Fibroblast of lung (primary cell): Measurements from ENCODE around the gene FAHD2A. TPM values are rescaled to one million over a fixed set of nuclear protein-coding genes. Genes with fewer than 3 reads are reported as not detected.

Experiments
- DNase-seq, 2 donors: peaks; one replicate each; pipeline versions ENCODE4 v3.0.0 to v3.0.0-alpha.2; 2010; ENCODE audit warnings: low read depth in 2 of 2
- H2AFZ ChIP-seq: 2 replicates; pipeline ENCODE4 v1.5.1; 2012; ENCODE audit warnings: low read length, control low read depth, inconsistent platforms
- H3K27ac ChIP-seq: 2 replicates; pipeline ENCODE4 v1.5.1; 2011; ENCODE audit warnings: low read length, control low read depth; ENCODE audit not compliant: insufficient read depth
- H3K27me3 ChIP-seq: 2 replicates; pipeline ENCODE4 v1.5.1; 2011; ENCODE audit warnings: mild to moderate bottlenecking, low read length; ENCODE audit not compliant: control insufficient read depth, insufficient read depth
- H3K36me3 ChIP-seq: 2 replicates; pipeline ENCODE4 v1.5.1; 2011; ENCODE audit warnings: low read length; ENCODE audit not compliant: control insufficient read depth, insufficient read depth
- H3K4me1 ChIP-seq: 2 replicates; pipeline ENCODE4 v1.5.1; 2011; ENCODE audit warnings: low read length; ENCODE audit not compliant: control insufficient read depth, insufficient read depth; ENCODE audit errors: extremely low read depth
- H3K4me2 ChIP-seq: 2 replicates; pipeline ENCODE4 v1.5.1; 2011; ENCODE audit warnings: low read length, control low read depth; ENCODE audit not compliant: insufficient read depth; ENCODE audit errors: extremely low read depth
- H3K4me3 ChIP-seq, 4 experiments: fragments of 200-600 bp in 1 of 4; sonication (generic) in 1 of 4; replicated peaks in 1 of 4; 2 replicates each; pipeline ENCODE4 v1.5.1; 2011 to 2016; ENCODE audit warnings: low read length in 4 of 4, low read depth in 3 of 4, mild to moderate bottlenecking in 3 of 4, control low read depth in 2 of 4, inconsistent platforms in 1 of 4, mixed read lengths in 1 of 4; ENCODE audit not compliant: insufficient read depth in 1 of 4; ENCODE audit errors: control extremely low read depth in 1 of 4
- H3K79me2 ChIP-seq: 2 replicates; pipeline ENCODE4 v1.5.1; 2012; ENCODE audit warnings: mild to moderate bottlenecking, low read length, inconsistent platforms; ENCODE audit not compliant: control insufficient read depth, insufficient read depth
- H3K9ac ChIP-seq: 2 replicates; pipeline ENCODE4 v1.5.1; 2011; ENCODE audit warnings: mild to moderate bottlenecking, low read length, control low read depth; ENCODE audit not compliant: insufficient read depth
- H3K9me3 ChIP-seq: 2 replicates; pipeline ENCODE4 v1.5.1; 2012; ENCODE audit warnings: low read depth, low read length; ENCODE audit not compliant: control insufficient read depth, insufficient read depth
- H4K20me1 ChIP-seq: 2 replicates; pipeline ENCODE4 v1.5.1; 2011; ENCODE audit warnings: low read length; ENCODE audit not compliant: control insufficient read depth, insufficient read depth; ENCODE audit errors: extremely low read depth
- CTCF ChIP-seq, 2 donors: IDR thresholded peaks in 1 of 2; conservative IDR thresholded peaks in 1 of 2; 1 replicate in 1 of 2; 2 replicates in 1 of 2; pipeline ENCODE4 v1.5.1; 2011 to 2012; ENCODE audit warnings: low read length in 2 of 2, control low read depth in 1 of 2, inconsistent platforms in 1 of 2, low read depth in 1 of 2, mild to moderate bottlenecking in 1 of 2
- EZH2 ChIP-seq: IDR thresholded peaks from 2 replicates; pipeline ENCODE4 v1.5.1; 2012; ENCODE audit warnings: low read length, control low read depth, mild to moderate bottlenecking; ENCODE audit errors: missing control alignments
- polyA plus RNA-seq, 2 donors: library from polyadenylated mRNA; depleted of rRNA in 1 of 2; stranded (reverse) in 1 of 2; unstranded in 1 of 2; fragments of >200 nt; gene quantifications; 2 replicates each; pipeline ENCODE4 v1.2.1, GENCODE V29; 2011 to 2012; ENCODE audit warnings: missing spikeins in 1 of 2
- total RNA-seq: library from RNA; depleted of rRNA; stranded (reverse); fragments of >200 nt; gene quantifications from 2 replicates; pipeline ENCODE4 v1.2.1, GENCODE V29; 2014

FAHD2A gene
- total and polyA plus RNA-seq, 2 donors (not counting 1 experiment from before 2014, with no cell fraction given) = 22.1 to 32.5 TPM

- Histone ChIP-seq H3K9me3 (no peaks in the 10 kb centered on the region), H3K27ac (no peak overlapping the region), H3K79me2 (no peaks in the 10 kb centered on the region), H4K20me1 (no peaks in the 10 kb centered on the region), H3K4me3 (no peak overlapping the region), H3K4me2 (no peak overlapping the region), H3K36me3 (no peaks in the 10 kb centered on the region), H2AFZ (no peak overlapping the region), H3K9ac (no peak overlapping the region), H3K4me1 (no peaks in the 10 kb centered on the region), H3K27me3 (no peaks in the 10 kb centered on the region)
- DNase-seq = no peak
- no peak for TF ChIP-seq CTCF (conservative IDR thresholded peaks at IDR 0.05 in 1 of 2, IDR thresholded peaks at IDR 0.05 in 1 of 2; ENCODE audit: low read depth in 1 of 2, low read length in 2 of 2)
- TF ChIP-seq EZH2 = no peak
These were observed 28.0 kb upstream of the FAHD2A start for GRCh38 chr2:95374451-95374920.

- Histone ChIP-seq H3K79me2 (no peaks in the 10 kb centered on the region), H3K4me3 (no peak overlapping the region), H3K36me3 (no peaks in the 10 kb centered on the region), H3K27me3 (no peaks in the 10 kb centered on the region), H3K9me3 (no peaks in the 10 kb centered on the region), H3K4me1 (no peaks in the 10 kb centered on the region), H3K27ac (no peak overlapping the region), H3K4me2 (no peak overlapping the region), H3K9ac (no peak overlapping the region), H2AFZ (no peak overlapping the region), H4K20me1 (no peaks in the 10 kb centered on the region)
- DNase-seq = peak; percentile 25 to 43
- no peak for TF ChIP-seq EZH2
- no peak for TF ChIP-seq CTCF (conservative IDR thresholded peaks at IDR 0.05 in 1 of 2, IDR thresholded peaks at IDR 0.05 in 1 of 2; ENCODE audit: low read depth in 1 of 2, low read length in 2 of 2)
These were observed 27.5 kb upstream of the FAHD2A start for GRCh38 chr2:95374921-95375471.

- DNase-seq = no peak
- H3K9ac ChIP-seq = no peak overlapping the region
- H2AFZ ChIP-seq = no peak overlapping the region
- H3K4me1 ChIP-seq = no peaks in the 10 kb centered on the region
- no peak overlapping the region for H3K27ac ChIP-seq
- H4K20me1 ChIP-seq = no peaks in the 10 kb centered on the region
- H3K79me2 ChIP-seq = no peaks in the 10 kb centered on the region
- no peaks in the 10 kb centered on the region for H3K9me3 ChIP-seq
- no peaks in the 10 kb centered on the region for H3K36me3 ChIP-seq
- H3K4me3 ChIP-seq = no peak overlapping the region
- no peak overlapping the region for H3K4me2 ChIP-seq
- no peak for TF ChIP-seq CTCF (conservative IDR thresholded peaks at IDR 0.05 in 1 of 2, IDR thresholded peaks at IDR 0.05 in 1 of 2; ENCODE audit: low read depth in 1 of 2, low read length in 2 of 2)
- TF ChIP-seq EZH2 = no peak
- no peaks in the 10 kb centered on the region for H3K27me3 ChIP-seq
These were observed 26.9 kb upstream of the FAHD2A start for GRCh38 chr2:95375532-95376150.
